NOMO-1 treated with DMSO at 0.1 percent for 48 hours (cell line): Measurements from ENCODE around the gene AIF1.
"Not testable (repeated sequence)": the region's sequence is repeated elsewhere in the genome, so short reads cannot be mapped to it uniquely, and the experiment has no call there.

Experiments used
- DNase-seq: peaks from one replicate; lab custom pipeline; 2025; ENCODE audit not compliant: unreplicated experiment; lab: John Stamatoyannopoulos, UW

The AIF1 gene

GRCh38 chr6:31580807-31581433 is 34.1 kb upstream of the AIF1 start:
- peak; percentile 74 for DNase-seq

DNA sequence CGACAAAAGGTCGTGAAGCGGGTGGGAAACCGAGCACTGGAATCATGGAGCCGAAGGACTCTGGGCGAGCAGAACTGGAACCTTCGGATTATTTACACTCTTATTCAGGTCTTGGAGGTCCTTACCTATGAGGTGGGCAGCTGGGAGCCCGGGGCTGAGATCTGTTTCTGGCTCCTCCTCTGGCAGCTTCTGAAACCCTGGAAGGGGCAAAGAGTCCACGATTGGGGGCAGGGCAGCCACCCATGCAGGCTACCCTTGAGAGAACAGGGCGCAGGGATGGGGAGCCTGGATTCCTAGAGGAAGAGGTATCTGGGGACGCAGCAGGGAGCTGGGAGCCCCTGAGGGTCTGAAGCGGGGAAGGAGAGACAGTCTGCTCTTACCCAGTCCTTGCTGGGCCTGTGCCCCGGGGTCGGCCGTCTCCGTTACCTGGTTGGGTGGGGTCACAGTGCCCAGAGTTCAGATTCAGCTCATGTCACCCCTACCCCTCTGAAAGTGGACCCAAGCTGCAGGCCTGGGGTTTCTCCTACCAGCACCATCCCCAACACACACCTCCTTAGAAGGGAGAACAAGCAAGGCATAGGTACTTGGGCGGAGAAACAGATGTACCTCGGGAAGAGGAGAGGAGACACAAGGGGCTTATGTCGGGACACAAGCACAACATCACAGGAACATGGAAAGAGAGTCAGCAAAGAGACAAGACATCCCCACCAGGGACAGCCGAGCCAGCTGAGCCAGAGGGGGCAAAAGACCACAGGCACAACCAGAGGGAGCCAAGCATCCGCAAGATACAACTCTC is 33.4 kb upstream of the AIF1 start:
- DNase-seq = no peak

- DNase-seq = no peak
Observed at GRCh38 chr6:31582230-31582643, 32.8 kb upstream of the AIF1 start, which contains the start of gene LTB. TSS of gene LTB (minus strand) at chr6:31582424. CDS start at chr6:31582417, 7 bp downstream.

GRCh38 chr6:31585491-31585890 is 29.5 kb upstream of the AIF1 start:
- peak; percentile 63 for DNase-seq

DNA sequence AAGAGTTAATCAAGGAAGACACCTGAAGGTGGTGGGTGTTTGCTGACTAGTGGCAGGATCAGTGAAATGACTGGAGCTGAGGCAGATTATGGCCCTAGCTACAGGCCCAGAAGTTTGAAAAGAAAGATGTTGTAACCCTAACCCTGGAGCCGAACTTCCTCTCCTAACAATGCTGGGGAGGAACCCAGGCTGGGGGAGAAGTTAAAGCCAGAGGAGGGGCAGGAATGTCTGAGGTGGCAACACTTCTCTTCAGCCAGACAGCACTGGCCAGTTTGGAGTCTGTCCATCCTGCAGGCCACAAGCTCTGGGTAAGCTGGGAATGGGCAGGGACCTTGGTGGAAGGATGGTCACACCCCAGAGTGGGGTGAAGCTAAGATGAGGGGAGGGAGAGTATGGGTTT is 29.0 kb upstream of the AIF1 start, which contains the start of gene LST1:
LST1 (plus strand) TSS at position 270 of the 400 bp plus-strand sequence. CDS start 1,023 bp downstream, outside the sequence.
- DNase-seq = peak; percentile 82

DNA sequence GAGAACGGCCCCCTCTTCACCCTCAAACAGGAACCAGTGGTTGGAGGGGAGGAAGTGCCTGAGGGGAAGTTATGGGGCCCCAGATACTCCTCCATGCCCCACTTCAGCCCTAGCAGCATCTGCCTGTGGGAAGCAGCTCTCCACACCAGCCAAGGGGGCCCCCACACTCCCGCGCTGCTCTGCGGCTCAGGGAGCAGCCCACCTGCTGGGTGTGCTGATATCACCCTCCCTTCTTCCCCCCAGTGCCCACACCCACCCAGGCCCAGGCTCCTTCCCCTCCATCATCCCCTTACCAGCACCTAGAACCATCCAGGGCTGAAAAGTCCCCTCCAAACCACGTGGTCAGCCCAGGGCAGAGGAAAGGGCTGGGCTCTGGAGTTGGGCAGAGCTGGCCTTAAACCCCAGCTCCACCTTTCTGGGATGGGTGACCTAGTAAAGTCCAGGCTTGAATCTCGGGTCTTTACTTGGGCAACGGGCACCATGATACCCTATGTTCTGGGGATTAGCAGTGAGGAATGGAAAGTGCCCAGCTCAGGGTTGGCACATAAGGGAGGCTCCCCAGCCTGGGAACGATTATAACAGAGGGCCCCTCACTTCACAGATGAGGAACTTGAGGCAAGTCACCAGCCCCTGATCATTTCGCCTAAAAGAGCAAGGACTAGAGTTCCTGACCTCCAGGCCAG is 28.3 kb upstream of the AIF1 start:
- DNase-seq = peak; percentile 83

DNA sequence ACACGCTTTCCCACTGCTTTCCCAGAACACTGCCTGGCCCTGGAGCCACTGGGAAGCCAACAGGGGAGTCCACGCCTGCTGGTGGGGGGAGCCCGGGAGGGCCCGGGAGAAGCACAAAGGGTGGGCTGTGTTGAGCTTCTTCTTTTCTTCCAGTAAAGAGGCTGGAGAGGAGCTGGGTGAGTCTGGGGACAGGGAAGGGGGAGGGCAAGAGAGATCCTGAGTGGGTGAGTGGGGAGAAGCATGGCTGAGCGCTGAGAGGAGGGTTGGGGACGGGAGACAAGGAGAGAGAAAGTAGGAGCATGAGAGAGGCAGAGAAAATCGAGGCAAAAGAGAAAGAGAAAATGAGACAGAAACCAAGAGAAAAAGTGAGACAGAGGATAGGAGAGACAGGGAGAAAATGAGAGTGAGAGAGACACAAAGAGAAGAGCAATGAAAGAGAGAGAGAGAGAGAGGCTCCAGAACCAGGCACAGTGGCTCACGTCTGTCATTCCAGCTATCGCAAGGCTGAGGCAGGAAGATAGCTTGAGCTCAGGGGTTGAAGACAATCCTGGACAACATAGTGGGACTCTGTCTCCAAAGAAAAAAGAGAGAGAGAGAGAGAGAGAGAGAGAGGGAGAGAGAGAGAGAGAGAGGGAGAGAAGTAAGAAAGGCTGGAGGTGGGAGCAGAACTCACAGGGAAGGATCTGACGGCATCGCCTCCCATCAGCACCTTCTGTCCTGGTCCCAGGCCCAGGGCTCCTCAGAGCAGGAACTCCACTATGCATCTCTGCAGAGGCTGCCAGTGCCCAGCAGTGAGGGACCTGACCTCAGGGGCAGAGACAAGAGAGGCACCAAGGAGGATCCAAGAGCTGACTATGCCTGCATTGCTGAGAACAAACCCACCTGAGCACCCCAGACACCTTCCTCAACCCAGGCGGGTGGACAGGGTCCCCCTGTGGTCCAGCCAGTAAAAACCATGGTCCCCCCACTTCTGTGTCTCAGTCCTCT is 26.9 kb upstream of the AIF1 start:
- DNase-seq = no peak

DNA sequence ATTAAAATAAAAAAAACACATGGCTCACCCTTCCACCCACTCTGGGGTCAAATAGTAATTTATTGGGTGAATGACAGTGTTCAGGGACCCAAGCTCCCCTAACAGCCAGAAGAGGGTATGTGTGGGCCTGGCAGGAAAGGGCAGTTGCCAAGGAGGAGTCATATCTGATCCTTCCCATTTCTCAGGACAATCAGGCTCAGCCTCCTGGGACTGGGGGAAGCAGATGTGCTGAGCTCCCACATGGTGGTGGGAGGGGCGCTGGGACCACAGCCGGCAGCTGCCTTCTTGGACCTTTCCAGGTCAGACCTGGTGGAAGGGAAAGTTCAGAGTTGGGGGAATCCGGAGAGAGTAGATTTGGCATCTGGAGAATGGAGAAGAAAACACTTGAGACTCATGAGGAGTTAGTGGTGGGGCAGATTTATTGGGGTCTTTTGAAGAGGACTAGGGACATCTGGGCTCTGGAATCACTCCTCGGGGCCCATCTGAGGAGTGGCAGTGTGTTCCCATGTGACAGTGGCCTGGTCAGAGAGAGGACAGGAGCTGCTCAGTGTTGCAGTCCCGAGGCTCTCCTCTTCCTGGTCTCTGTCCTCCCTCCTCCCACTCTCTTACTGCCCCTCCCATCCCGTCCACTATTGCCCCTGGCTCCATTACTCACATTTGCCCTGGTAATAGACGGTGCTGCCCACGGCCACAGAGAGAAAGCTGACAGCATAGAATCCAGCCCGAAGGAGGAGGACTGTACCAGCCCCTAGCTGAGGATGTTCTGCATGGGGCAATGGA is 26.0 kb upstream of the AIF1 start:
- no peak for DNase-seq

GRCh38 chr6:31590691-31591090 is 24.3 kb upstream of the AIF1 start:
- not testable (repeated sequence) for DNase-seq

GRCh38 chr6:31592396-31592771 is 22.6 kb upstream of the AIF1 start:
- DNase-seq = no peak

- DNase-seq = peak; percentile 75
Observed at GRCh38 chr6:31597006-31597405, 18.0 kb upstream of the AIF1 start.

DNA sequence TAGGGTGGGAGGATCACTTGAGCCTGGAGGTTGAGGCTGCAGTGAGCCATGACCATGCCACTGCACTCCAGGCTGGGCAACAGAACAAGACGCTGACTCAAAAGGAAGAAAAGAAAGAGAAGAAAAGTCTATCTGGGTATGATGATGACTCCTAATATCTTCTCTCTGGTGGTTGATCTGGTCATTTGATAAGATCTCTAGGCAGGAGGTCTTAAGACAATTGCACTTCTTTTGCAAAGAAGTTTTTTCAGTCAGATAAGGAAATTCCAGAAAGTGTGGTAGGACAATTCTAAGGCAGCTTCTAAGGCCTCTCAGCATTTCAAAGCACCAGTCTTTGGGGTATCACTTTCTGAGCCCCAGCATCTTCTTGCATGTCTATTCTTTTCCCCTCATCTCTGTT is 7.7 kb upstream of the AIF1 start:
- DNase-seq = no peak

DNA sequence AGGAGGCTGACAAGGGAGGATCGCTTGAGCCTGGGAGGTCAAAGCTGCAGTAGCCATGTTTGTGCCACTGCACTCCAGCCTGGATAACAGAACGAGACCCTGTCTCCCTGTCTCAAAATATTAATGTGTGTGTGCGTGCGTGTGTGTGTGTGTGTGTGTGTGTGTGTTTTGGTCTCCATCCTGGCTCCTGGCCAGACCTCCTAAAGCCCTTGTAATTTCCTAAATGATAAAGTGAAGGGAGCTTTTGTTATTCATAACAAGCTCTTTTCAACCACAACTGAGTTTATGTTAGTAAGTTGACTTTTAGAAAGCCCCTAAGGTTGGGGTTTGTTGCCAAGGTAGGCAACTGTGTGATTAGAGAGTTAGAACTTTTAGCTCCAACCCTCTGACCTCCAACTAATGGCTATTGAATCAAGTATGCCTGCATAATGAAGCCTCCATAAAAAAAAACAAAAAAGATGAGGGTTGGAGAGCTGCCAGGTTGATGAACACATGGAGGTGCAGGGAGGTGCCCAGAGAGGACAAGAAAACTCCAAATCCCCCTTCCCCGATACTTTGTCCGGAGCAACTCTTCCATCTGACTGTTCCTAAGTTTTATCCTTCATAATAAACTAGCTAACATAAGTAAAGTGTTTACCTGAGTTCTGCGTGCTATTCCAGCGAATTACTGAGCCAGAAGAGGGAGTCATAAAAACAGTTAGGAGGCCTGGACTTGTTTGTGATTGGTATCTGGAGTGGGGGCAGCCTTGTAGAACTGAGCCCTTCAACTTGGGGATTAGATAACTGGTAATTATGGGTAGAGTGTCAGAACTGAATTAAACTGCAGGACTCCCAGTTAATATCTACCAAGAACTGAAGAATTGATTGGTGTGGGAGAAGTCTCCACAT is 5.3 kb upstream of the AIF1 start:
- no peak for DNase-seq

DNA sequence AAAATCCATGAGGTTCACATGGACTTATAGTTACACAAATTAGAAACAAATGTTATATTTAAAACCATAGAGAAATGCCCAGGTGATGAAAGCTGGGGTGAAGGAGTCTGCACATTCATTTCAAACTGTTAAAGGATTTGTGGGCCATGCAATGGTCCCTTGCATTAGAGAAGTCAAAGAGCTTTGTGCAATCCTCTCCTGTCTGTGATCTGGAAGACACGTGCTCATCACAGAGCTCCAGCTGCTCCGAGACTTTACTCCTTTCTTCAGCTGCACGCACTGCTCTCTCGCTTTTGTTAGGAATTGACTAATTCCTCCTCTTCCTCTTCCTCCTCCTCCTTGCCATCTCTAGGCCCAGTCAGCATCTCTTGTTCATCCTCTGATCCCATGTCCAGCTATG is 4.1 kb upstream of the AIF1 start:
- no peak for DNase-seq

DNA sequence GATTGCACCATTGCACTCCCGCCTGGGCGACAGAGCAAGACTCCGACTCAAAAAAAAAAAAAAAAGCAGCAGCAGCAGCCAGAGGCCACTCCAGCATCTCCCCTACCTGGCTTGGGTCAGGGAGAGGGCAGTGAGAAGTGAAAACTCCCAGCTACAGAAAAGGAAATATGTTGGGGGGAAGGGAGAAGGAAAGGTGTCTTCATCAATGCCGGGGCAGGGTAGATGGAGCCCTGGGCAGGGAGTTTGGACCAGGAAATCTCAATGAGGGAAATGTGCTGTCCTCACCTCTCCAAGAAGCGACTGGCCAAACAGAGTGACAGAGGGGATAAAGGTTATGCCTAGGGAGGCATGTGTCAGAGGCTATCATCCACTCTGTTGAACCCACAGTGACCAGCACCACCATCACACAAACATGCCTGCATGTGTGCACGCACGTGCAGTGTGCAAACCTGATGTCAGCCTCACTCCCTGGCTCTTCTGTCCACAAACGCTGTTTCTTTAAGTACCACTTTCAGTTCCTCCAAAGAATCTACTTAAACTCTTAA is 887 bp upstream of the AIF1 start:
- DNase-seq = peak; percentile 74

GRCh38 chr6:31615748-31616147 is 714 bp downstream of the AIF1 start:
- peak; percentile 88 for DNase-seq

DNA sequence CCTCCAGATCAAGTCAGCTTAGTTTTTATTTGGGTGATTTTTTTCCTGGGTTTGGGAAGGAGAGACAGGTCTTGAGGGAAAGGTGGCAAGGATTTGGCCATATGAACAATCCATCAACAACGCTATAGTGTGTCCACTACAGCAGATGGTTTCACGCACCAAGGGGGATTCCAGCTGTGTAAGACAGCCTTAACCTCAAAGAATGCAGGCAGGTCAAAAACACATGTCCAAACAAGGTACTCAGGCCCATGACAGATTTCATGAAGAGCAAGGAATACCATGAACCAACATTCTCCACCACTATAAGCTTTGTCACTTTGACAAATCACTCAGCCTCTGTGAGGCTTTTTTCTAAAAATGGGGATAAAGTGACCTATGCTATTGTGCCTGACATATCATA is 2.0 kb downstream of the AIF1 start:
- DNase-seq = no peak

- peak; percentile 99 for DNase-seq
Observed at GRCh38 chr6:31619805-31620585, 5.0 kb downstream of the AIF1 start.
